GM18505 (cell line): Measurements from ENCODE around the gene PDXK.

Experiments used
- ATAC-seq: cut with Tn5 transposase; IDR thresholded peaks from one replicate; pipeline ENCODE4 v1.9.1; 2021; ENCODE audit not compliant: unreplicated experiment
- POLR2A ChIP-seq: IDR thresholded peaks from 4 replicates; pipeline ENCODE4 v1.6.1; 2011; ENCODE audit warnings: borderline replicate concordance; ENCODE audit not compliant: insufficient read depth, insufficient read length; ENCODE audit errors: extremely low read depth

PDXK gene

DNA sequence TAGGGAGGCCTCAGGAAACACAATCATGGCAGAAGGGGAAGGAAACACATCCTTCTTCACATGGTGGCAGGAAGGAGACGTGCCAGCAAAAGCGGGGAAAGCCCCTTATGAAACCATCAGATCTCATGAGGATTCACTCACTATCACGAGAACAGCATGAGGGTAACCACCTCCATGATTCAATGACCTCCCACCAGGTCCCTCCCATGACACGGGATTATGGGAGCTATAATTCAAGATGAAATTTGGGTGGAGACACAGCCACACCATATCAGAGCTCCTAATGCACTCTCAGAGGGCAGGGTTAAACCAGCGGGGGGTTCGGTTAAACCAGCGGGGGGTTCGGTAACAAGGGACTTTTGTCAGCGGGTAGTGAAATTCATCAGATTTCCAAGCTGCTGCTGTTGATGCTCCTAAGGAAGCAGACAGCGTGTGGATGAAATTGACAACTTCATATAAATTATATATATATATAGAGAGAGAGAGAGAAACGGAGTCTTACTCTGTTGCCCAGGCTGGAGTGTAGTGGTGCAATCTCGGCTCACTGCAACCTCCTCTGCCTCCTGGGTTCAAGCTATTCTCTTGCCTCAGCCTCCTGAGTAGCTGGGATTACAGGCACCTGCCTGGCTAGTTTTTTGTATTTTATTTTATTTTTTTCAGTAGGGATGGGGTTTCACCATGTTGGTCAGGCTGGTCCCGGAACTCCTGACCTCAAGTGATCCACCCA lies 52.9 kb downstream of the PDXK start:
- no peak for ATAC-seq
- no peak for TF ChIP-seq POLR2A

DNA sequence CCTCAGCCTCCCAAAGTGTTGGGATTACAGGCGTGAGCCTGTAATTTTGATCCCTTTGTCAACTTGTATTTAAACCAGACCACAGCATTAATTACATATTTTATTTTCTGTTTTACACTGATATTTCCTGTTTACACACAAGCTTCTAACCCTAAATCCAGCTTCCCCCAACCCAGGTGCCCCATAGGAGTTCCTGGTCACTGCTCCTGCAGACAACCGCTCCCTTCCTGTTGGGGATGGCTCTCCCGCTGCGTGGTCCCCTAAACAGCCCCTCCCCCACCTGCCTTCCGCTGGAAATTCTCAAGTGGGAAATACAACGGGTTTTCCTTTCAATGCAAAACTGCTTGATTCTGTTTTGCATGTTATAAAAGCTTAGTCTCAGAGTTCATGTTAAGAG lies 53.5 kb downstream of the PDXK start:
- no peak for TF ChIP-seq POLR2A
- ATAC-seq = no peak

- no peak for ATAC-seq
- TF ChIP-seq POLR2A = no peak
Observed at GRCh38 chr21:43774163-43774562, 55.2 kb downstream of the PDXK start.

DNA sequence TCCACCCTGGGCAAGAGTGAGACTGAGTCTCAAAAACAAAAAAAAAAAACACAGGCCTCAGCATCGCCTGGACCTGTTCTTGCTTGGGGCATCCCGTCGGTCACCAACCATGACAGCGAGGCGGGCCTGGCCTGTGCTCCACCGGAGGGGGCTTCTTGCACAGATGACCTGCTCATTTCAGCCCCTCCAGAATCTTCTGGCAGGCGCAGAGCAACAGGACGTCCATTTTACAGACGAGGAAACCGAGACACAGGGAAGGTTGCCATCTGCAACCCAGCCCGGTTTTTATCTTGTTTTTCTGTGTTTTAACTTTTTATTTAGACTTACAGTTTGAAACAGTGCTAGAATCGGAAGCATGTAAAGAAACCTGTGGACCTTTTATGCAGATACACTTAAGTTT lies 56.3 kb downstream of the PDXK start:
- ATAC-seq = no peak
- TF ChIP-seq POLR2A = no peak

GRCh38 chr21:43775795-43776430 lies 57.0 kb downstream of the PDXK start, which contains the start of gene CSTB:
Gene CSTB, minus strand, starts transcription at chr21:43776308. Its CDS starts 39 bp downstream, at chr21:43776269.
- ATAC-seq = peak; percentile 68
- peak; percentile 78 for TF ChIP-seq POLR2A

- no peak for ATAC-seq
- TF ChIP-seq POLR2A = no peak
Observed at GRCh38 chr21:43777953-43778352, 59.0 kb downstream of the PDXK start.

DNA sequence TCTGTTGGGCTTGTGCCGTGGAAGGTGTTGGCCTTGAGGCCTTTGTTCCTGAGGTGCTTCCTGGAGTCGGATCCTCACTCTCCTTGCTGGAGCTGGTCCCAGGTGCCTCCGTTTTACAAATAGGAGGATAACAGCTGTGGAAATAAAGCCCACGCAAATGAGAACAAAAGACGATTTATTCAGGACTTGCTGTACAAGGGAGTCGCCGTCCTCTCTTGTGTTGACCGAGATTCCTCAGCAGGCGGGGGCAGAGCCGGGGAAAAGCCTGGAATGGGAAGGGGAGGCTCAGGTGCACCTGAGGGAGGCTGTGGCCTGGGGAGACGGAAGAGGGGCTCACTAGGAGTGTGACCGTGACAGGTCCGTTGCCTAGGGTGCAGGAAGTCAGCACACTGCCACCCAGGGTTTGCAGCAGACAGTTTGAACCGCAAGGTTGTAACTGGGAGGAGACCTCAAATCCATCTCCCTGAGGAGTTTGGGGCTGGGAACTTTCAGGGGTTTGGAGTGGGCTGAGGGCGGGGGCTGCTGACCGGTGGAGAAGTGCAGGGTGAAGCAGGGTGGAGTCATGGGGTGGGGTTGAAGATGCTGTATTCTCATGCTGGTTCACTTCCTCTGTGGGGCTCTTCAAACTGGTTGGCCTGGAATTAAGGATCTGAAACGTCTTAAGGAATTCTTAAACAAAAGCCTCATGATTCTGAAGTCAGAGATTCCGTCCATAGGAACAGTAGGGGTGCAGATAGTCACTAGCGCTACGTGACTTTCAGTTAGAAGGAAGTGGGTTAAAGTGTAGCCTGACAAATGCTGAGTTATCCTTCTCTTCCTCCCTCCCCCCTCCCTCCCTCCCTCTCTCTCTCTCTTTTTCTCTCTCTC lies 59.8 kb downstream of the PDXK start:
- ATAC-seq = no peak
- no peak for TF ChIP-seq POLR2A

- TF ChIP-seq POLR2A = no peak
- ATAC-seq = no peak
Observed at GRCh38 chr21:43779660-43780059, 60.7 kb downstream of the PDXK start.

DNA sequence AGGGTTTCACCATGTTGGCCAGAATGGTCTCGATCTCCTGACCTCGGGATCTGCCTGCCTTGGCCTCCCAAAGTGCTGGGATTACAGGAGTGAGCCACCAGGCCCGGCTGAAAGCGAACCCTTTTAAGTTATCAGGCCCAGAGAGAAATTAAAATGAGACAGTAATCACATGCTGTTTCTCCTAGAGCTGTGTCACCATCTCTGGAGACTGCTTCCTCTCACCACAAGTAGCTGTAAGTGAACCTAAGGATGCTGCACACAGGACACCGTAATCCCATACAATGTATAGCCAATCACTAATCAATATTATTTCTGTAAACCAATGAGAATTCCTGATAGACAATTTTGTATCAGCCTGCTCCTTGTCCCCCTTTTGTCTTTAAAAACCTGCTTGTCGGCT lies 62.9 kb downstream of the PDXK start:
- no peak for ATAC-seq

GRCh38 chr21:43782431-43783097 lies 63.6 kb downstream of the PDXK start:
- no peak for ATAC-seq
- no peak for TF ChIP-seq POLR2A

More for the DNA sequence above, 62.9 kb downstream of the PDXK start:
- no peak for TF ChIP-seq POLR2A

GRCh38 chr21:43783098-43783700 lies 64.3 kb downstream of the PDXK start:
- ATAC-seq = no peak
- TF ChIP-seq POLR2A = no peak

DNA sequence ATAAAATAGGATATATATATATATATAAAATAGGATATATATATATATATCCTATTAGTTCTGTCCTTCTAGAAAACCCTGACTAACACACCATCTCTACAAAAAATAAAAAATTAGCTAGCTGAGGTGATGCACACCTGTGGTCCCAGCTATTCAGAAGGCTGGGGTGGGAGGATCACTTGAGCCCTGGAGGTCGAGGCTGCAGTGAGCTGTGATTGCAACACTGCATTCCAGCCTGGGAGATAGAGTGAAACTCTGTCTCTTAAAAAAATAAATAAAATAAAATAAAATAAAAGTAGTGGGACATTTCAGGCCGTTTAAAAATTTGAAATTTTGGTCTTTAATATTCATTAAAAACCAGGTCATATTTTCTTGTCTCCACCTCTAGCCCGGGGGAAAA lies 66.2 kb downstream of the PDXK start:
- ATAC-seq = no peak
- TF ChIP-seq POLR2A = no peak
